Measurements from ENCODE around the gene QPRT.
"Not testable (repeated sequence)": the region's sequence is repeated elsewhere in the genome, so short reads cannot be mapped to it uniquely, and the experiment has no call there.

The QPRT gene

DNA sequence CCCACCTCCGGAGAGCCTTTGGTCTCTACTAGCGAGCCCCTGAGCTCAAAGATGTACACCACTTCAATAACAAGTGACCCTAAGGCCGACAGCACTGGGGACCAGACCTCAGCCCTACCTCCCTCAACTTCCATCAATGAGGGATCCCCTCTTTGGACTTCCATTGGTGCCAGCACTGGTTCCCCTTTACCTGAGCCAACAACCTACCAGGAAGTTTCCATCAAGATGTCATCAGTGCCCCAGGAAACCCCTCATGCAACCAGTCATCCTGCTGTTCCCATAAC, 15.2 kb upstream of the QPRT start:
- Histone ChIP-seq H3K27ac (ENCODE audit: low read length) (peak overlapping the region; percentile 95), H3K9ac (ENCODE audit: low read depth, low read length) (peak overlapping the region; percentile 80), H3K4me1 (ENCODE audit: insufficient read depth, low read length) (peaks cover 67% of the 10 kb centered on the region), H3K9me3 (ENCODE audit: insufficient read depth, low read length, severe bottlenecking) (no peaks in the 10 kb centered on the region), H3K27me3 (ENCODE audit: insufficient read depth, low read length, poor library complexity) (no peaks in the 10 kb centered on the region), H3K36me3 (ENCODE audit: insufficient read depth, low read length) (peaks cover 52% of the 10 kb centered on the region), H3K79me2 (ENCODE audit: insufficient read depth, low read length) (peaks cover 77% of the 10 kb centered on the region), H3K4me3 (ENCODE audit: low read depth in 1 of 2, low read length in 2 of 2) (peak overlapping the region; percentile 66 to 72), H3K4me2 (ENCODE audit: insufficient read depth, low read length) (peak overlapping the region; percentile 99), H2AFZ (ENCODE audit: low read depth, low read length) (no peak overlapping the region; the same call in 1 of the 2 replicates), H4K20me1 (ENCODE audit: insufficient read depth, low read length) (peaks cover 49% of the 10 kb centered on the region)
- ATAC-seq (ENCODE audit: insufficient read depth, low read depth) = no peak; the same call in 2 of the 3 replicates
- TF ChIP-seq CTCF (IDR thresholded peaks at IDR 0.05; ENCODE audit: borderline replicate concordance, extremely low read depth, low read length, poor library complexity, severe bottlenecking) = no peak
- no peak for TF ChIP-seq EZH2 (IDR thresholded peaks at IDR 0.05; ENCODE audit: borderline replicate concordance, low read depth, low read length, severe bottlenecking)
- no peak for DNase-seq

DNA sequence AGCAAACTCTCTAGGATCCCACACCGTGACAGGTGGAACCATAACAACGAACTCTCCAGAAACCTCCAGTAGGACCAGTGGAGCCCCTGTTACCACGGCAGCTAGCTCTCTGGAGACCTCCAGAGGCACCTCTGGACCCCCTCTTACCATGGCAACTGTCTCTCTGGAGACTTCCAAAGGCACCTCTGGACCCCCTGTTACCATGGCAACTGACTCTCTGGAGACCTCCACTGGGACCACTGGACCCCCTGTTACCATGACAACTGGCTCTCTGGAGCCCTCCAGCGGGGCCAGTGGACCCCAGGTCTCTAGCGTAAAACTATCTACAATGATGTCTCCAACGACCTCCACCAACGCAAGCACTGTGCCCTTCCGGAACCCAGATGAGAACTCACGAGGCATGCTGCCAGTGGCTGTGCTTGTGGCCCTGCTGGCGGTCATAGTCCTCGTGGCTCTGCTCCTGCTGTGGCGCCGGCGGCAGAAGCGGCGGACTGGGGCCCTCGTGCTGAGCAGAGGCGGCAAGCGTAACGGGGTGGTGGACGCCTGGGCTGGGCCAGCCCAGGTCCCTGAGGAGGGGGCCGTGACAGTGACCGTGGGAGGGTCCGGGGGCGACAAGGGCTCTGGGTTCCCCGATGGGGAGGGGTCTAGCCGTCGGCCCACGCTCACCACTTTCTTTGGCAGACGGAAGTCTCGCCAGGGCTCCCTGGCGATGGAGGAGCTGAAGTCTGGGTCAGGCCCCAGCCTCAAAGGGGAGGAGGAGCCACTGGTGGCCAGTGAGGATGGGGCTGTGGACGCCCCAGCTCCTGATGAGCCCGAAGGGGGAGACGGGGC, 14.7 kb upstream of the QPRT start:
- TF ChIP-seq EZH2 (IDR thresholded peaks at IDR 0.05; ENCODE audit: borderline replicate concordance, low read depth, low read length, severe bottlenecking) (no peak), CTCF (IDR thresholded peaks at IDR 0.05; ENCODE audit: borderline replicate concordance, extremely low read depth, low read length, poor library complexity, severe bottlenecking) (peak; percentile 49)
- H3K4me1 ChIP-seq (ENCODE audit: insufficient read depth, low read length) = peaks cover 67% of the 10 kb centered on the region
- H3K4me3 ChIP-seq (ENCODE audit: low read depth in 1 of 2, low read length in 2 of 2) = peak overlapping the region; percentile 66 to 72
- peaks cover 53% of the 10 kb centered on the region for H3K36me3 ChIP-seq (ENCODE audit: insufficient read depth, low read length)
- no peaks in the 10 kb centered on the region for H3K27me3 ChIP-seq (ENCODE audit: insufficient read depth, low read length, poor library complexity)
- peaks cover 50% of the 10 kb centered on the region for H4K20me1 ChIP-seq (ENCODE audit: insufficient read depth, low read length)
- DNase-seq (peak; percentile 64), ATAC-seq (ENCODE audit: insufficient read depth, low read depth) (peak; percentile 21)
- no peaks in the 10 kb centered on the region for H3K9me3 ChIP-seq (ENCODE audit: insufficient read depth, low read length, severe bottlenecking)
- peak overlapping the region; percentile 99 for H3K4me2 ChIP-seq (ENCODE audit: insufficient read depth, low read length)
- peaks cover 83% of the 10 kb centered on the region for H3K79me2 ChIP-seq (ENCODE audit: insufficient read depth, low read length)
- peak overlapping the region; percentile 61; the same call in 1 of the 2 replicates for H2AFZ ChIP-seq (ENCODE audit: low read depth, low read length)
- H3K9ac ChIP-seq (ENCODE audit: low read depth, low read length) = peak overlapping the region; percentile 80
- peak overlapping the region; percentile 95 for H3K27ac ChIP-seq (ENCODE audit: low read length)

DNA sequence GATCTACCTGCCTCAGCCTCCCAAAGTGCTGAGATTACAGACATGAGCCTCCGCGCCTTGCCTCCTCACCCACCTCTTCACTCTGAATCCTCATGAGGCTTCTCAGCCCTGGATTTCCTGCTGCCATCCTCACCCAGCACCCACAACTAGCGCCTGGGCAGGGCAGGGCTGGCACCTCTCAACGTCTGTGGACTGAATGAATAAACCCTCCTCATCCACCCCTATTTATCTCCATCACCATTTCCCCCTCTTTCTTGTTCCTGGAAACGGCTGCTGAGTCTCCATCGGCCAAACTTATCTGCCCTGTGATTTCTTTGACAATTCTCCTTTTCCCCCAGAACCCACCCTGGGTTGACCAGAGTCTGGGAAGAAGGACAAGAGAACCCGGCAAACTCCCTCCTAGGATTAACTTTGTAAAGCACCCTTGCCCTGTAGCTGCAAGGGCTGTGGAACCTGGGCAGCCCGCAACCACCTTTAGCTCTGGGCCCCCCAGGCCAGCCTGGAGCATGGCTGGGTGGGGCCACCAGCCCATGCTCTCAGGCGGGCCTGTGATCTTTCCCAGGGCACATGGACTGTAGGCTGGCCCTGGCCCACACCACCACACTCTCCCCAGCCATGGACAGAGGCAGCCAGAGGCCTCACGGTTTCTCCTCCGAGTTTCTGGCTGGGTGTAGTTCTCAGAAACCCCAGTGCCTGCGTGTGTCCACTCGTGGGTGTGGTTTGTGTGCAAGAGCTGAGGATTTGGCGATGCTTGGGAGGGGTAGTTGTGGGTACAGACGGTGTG, 13.5 kb upstream of the QPRT start:
- H2AFZ ChIP-seq (ENCODE audit: low read depth, low read length) = no peak overlapping the region
- ATAC-seq (ENCODE audit: insufficient read depth, low read depth) (peak; percentile 8; the same call in 1 of the 3 replicates), DNase-seq (peak; percentile 55)
- no peaks in the 10 kb centered on the region for H3K9me3 ChIP-seq (ENCODE audit: insufficient read depth, low read length, severe bottlenecking)
- peaks cover 67% of the 10 kb centered on the region for H3K4me1 ChIP-seq (ENCODE audit: insufficient read depth, low read length)
- H3K79me2 ChIP-seq (ENCODE audit: insufficient read depth, low read length) = peaks cover 93% of the 10 kb centered on the region
- no peaks in the 10 kb centered on the region for H3K27me3 ChIP-seq (ENCODE audit: insufficient read depth, low read length, poor library complexity)
- peaks cover 53% of the 10 kb centered on the region for H3K36me3 ChIP-seq (ENCODE audit: insufficient read depth, low read length)
- peaks cover 50% of the 10 kb centered on the region for H4K20me1 ChIP-seq (ENCODE audit: insufficient read depth, low read length)
- TF ChIP-seq EZH2 (IDR thresholded peaks at IDR 0.05; ENCODE audit: borderline replicate concordance, low read depth, low read length, severe bottlenecking) (no peak), CTCF (IDR thresholded peaks at IDR 0.05; ENCODE audit: borderline replicate concordance, extremely low read depth, low read length, poor library complexity, severe bottlenecking) (no peak)
- H3K4me3 ChIP-seq (ENCODE audit: low read depth in 1 of 2, low read length in 2 of 2) = peak overlapping the region; percentile 66 to 72; a peak in 3 of 4 replicates
- H3K4me2 ChIP-seq (ENCODE audit: insufficient read depth, low read length) = peak overlapping the region; percentile 99
- H3K27ac ChIP-seq (ENCODE audit: low read length) = peak overlapping the region; percentile 95
- peak overlapping the region; percentile 80 for H3K9ac ChIP-seq (ENCODE audit: low read depth, low read length)

DNA sequence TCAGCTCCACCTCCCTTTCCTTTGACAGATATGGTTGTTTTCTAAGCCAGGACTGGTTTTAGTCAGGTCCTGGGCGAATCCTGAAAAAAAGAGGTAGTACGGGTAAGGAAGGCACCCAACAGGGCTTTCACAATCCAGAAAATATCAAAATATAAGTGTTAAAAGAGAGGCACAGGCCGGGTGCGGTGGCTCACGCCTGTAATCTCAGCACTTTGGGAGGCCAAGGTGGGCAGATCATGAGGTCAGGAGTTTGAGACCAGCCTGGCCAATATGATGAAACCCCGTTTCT, 11.7 kb upstream of the QPRT start:
- Histone ChIP-seq H3K9ac (ENCODE audit: low read depth, low read length) (peak overlapping the region; percentile 80; the same call in 1 of the 2 replicates), H3K4me3 (ENCODE audit: low read depth in 1 of 2, low read length in 2 of 2) (peak overlapping the region in 1 of 2 experiments; percentile 72; a peak in 1 of 4 replicates), H3K27ac (ENCODE audit: low read length) (peak overlapping the region; percentile 95)

More for the DNA sequence above, 11.7 kb upstream of the QPRT start:
- H3K36me3 ChIP-seq (ENCODE audit: insufficient read depth, low read length) = peaks cover 63% of the 10 kb centered on the region
- peaks cover 54% of the 10 kb centered on the region for H4K20me1 ChIP-seq (ENCODE audit: insufficient read depth, low read length)
- not testable (repeated sequence) for H2AFZ ChIP-seq (ENCODE audit: low read depth, low read length); ATAC-seq (ENCODE audit: insufficient read depth, low read depth); H3K9me3 ChIP-seq (ENCODE audit: insufficient read depth, low read length, severe bottlenecking); DNase-seq; H3K27me3 ChIP-seq (ENCODE audit: insufficient read depth, low read length, poor library complexity)
- H3K4me2 ChIP-seq (ENCODE audit: insufficient read depth, low read length) = peak overlapping the region; percentile 99
- peaks cover 55% of the 10 kb centered on the region for H3K4me1 ChIP-seq (ENCODE audit: insufficient read depth, low read length)
- peaks cover 95% of the 10 kb centered on the region for H3K79me2 ChIP-seq (ENCODE audit: insufficient read depth, low read length)

Measured in DND-41 (cell line).